Brain microvascular endothelial cell (primary cell): ENCODE data around the gene OR51L1.
A peak's percentile ranks its signal among the peaks of the same experiment; 100 is the strongest.

Source experiments
- DNase-seq: peaks from one replicate; pipeline ENCODE4 v3.0.0-alpha.2; 2020
- H3K27ac ChIP-seq: fragments of 250-450 bp; sonication (Bioruptor Pico); 2 replicates; pipeline ENCODE4 v1.5.1; 2020; ENCODE audit warnings: mild to moderate bottlenecking, moderate library complexity
- H3K27me3 ChIP-seq: fragments of 250-450 bp; sonication (Bioruptor Pico); replicated peaks from 2 replicates; pipeline ENCODE4 v1.5.1; 2020; ENCODE audit warnings: mild to moderate bottlenecking
- H3K36me3 ChIP-seq: fragments of 250-450 bp; sonication (Bioruptor Pico); replicated peaks from 2 replicates; pipeline ENCODE4 v1.5.1; 2020; ENCODE audit warnings: mild to moderate bottlenecking
- H3K4me3 ChIP-seq: 2 replicates; pipeline ENCODE4 v1.5.1; 2011; ENCODE audit warnings: low read depth, mild to moderate bottlenecking, control low read depth, low read length, moderate library complexity
- CTCF ChIP-seq: IDR thresholded peaks from 2 replicates; pipeline ENCODE4 v1.5.1; 2011; ENCODE audit warnings: low read depth, mild to moderate bottlenecking, moderate library complexity, low read length, control low read depth, inconsistent platforms; ENCODE audit errors: missing control alignments
- in situ Hi-C: cut with HindIII; loops from 2 replicates; pipeline ENCODE4 v1.10.0; 2017; ENCODE audit warnings: low sequenced_read_pairs, low pct_ligation_motif_present

Gene OR51L1

DNA sequence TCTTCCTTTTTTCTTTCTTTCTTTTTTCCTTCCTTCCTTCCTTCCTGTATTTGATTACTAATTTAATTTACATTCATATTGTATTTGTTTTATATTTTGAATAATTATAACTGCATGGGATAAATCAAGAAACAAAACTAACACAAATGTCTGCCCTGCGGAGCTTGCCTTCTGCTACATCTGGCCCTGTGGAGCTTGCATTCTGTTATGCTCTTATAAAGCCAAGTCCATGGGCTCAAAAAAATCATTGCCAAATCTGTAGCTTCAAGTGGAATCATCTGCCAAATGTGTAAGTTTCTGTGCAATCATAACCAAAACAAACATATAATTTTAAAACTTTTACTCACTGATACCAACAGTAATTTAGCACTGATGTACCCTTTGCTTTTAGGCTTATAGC, 43.7 kb downstream of the OR51L1 start:
- no peaks in the 10 kb centered on the region for H3K36me3 ChIP-seq
- no peak for TF ChIP-seq CTCF
- H3K27ac ChIP-seq = no peak overlapping the region
- in situ Hi-C loops = no loop called here
- no peaks in the 10 kb centered on the region for H3K27me3 ChIP-seq
- no peak for DNase-seq
- no peak overlapping the region for H3K4me3 ChIP-seq

GRCh38 chr11:5040876-5041275, 46.2 kb downstream of the OR51L1 start:
- Histone ChIP-seq H3K4me3 (no peak overlapping the region), H3K36me3 (no peaks in the 10 kb centered on the region), H3K27me3 (no peaks in the 10 kb centered on the region), H3K27ac (no peak overlapping the region)
- TF ChIP-seq CTCF = no peak
- in situ Hi-C loops = no loop called here
- DNase-seq = no peak

DNA sequence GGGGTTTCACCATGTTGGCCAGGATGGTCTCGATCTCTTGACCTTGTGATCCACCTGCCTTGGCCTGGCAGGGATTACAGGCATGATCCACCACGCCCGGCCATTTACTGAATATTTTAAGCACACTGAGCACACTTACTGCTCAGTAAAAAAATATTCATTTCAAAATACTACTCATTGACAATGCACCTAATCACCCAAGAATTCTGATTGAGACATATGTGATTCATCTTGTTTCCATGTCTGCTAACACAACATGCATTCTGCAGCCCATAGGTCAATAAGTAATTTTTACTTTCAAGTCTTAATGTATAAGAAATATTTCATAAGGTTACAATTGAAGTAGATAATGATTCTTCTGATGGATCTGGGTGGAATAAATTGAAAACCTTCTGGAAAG, 47.4 kb downstream of the OR51L1 start:
- Histone ChIP-seq H3K4me3 (no peak overlapping the region), H3K36me3 (no peaks in the 10 kb centered on the region), H3K27me3 (no peaks in the 10 kb centered on the region), H3K27ac (no peak overlapping the region)
- DNase-seq = no peak
- TF ChIP-seq CTCF = no peak
- in situ Hi-C loops = no loop called here

- no peak for TF ChIP-seq CTCF
- in situ Hi-C loops = no loop called here
- no peaks in the 10 kb centered on the region for H3K27me3 ChIP-seq
- no peak overlapping the region for H3K27ac ChIP-seq
- no peaks in the 10 kb centered on the region for H3K36me3 ChIP-seq
- peak; percentile 50 for DNase-seq
- no peak overlapping the region for H3K4me3 ChIP-seq
These were observed 48.7 kb downstream of the OR51L1 start for GRCh38 chr11:5043380-5043779.

GRCh38 chr11:5046226-5046625, 51.6 kb downstream of the OR51L1 start, which contains the start of gene OR52J3:
TSS of gene OR52J3 (plus strand) at chr11:5046526. CDS start at chr11:5046526, 0 bp downstream.
- DNase-seq = no peak
- TF ChIP-seq CTCF = no peak
- H3K36me3 ChIP-seq = no peaks in the 10 kb centered on the region
- H3K4me3 ChIP-seq = no peak within 1 kb of the TSS
- in situ Hi-C loops = no loop called here
- no peak within 1 kb of the TSS for H3K27ac ChIP-seq
- H3K27me3 ChIP-seq = no peaks in the 10 kb centered on the region

DNA sequence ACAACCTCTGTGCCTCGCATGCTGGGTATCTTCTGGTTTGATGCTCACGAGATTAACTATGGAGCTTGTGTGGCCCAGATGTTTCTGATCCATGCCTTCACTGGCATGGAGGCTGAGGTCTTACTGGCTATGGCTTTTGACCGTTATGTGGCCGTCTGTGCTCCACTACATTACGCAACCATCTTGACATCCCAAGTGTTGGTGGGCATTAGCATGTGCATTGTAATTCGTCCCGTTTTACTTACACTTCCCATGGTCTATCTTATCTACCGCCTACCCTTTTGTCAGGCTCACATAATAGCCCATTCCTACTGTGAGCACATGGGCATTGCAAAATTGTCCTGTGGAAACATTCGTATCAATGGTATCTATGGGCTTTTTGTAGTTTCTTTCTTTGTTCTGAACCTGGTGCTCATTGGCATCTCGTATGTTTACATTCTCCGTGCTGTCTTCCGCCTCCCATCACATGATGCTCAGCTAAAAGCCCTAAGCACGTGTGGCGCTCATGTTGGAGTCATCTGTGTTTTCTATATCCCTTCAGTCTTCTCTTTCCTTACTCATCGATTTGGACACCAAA, 52.2 kb downstream of the OR51L1 start:
- Histone ChIP-seq H3K4me3 (no peak overlapping the region), H3K27me3 (no peaks in the 10 kb centered on the region), H3K36me3 (no peaks in the 10 kb centered on the region), H3K27ac (no peak overlapping the region)
- TF ChIP-seq CTCF = no peak
- no peak for DNase-seq
- in situ Hi-C loops = no loop called here
